ENCODE data around the gene ABCC4. TPM values are rescaled to one million over a fixed set of nuclear protein-coding genes. Genes with fewer than 3 reads are reported as not detected.
A peak's percentile ranks its signal among the peaks of the same experiment; 100 is the strongest.

The ABCC4 gene
- total and polyA plus RNA-seq, 8 donors: 1.5 to 87.2 (median 29.7) TPM

DNA sequence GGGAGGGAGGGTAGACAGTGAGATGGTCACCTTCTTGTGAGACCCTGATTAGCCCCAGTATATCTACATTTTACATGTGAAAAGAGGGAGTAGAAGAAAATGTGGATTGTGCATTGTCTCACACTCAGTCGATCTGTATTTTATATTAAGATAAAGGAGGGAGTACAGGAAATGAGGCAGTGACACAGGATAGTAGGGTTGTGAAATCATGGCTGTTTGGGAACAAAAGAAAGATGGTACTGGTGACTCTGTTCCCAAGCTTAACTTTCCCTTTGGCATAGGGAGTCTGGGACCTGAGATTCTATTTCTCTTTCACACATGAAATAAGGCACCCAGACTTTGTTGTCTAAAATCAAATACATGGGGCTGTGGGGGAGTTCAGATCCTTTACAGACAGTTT, 194.7 kb downstream of the ABCC4 start:
- Histone ChIP-seq H3K27ac (no peak overlapping the region), H3K4me1 (no peaks in the 10 kb centered on the region), H3K27me3 (no peaks in the 10 kb centered on the region), H3K9me3 (no peaks in the 10 kb centered on the region), H3K4me3 (no peak overlapping the region), H3K36me3 (peaks cover 0 to 11% (median 4%) of the 10 kb centered on the region in 4 donors)
- TF ChIP-seq EP300 (IDR thresholded peaks at IDR 0.05) (no peak), POLR2AphosphoS5 (IDR thresholded peaks at IDR 0.05) (no peak), POLR2A (IDR thresholded peaks at IDR 0.05) (no peak)
- TF ChIP-seq, protein P1, sequence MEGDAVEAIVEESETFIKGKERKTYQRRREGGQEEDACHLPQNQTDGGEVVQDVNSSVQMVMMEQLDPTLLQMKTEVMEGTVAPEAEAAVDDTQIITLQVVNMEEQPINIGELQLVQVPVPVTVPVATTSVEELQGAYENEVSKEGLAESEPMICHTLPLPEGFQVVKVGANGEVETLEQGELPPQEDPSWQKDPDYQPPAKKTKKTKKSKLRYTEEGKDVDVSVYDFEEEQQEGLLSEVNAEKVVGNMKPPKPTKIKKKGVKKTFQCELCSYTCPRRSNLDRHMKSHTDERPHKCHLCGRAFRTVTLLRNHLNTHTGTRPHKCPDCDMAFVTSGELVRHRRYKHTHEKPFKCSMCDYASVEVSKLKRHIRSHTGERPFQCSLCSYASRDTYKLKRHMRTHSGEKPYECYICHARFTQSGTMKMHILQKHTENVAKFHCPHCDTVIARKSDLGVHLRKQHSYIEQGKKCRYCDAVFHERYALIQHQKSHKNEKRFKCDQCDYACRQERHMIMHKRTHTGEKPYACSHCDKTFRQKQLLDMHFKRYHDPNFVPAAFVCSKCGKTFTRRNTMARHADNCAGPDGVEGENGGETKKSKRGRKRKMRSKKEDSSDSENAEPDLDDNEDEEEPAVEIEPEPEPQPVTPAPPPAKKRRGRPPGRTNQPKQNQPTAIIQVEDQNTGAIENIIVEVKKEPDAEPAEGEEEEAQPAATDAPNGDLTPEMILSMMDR (IDR thresholded peaks at IDR 0.05): no peak
- 69 to 88% (median 77%) methylated on average over 1 of the region's 1 CpG for WGBS, 5 donors
- intact Hi-C loops (cut with DNase I; ENCODE audit: low total_unique reads): no loop called here
- DNase-seq: no peak

DNA sequence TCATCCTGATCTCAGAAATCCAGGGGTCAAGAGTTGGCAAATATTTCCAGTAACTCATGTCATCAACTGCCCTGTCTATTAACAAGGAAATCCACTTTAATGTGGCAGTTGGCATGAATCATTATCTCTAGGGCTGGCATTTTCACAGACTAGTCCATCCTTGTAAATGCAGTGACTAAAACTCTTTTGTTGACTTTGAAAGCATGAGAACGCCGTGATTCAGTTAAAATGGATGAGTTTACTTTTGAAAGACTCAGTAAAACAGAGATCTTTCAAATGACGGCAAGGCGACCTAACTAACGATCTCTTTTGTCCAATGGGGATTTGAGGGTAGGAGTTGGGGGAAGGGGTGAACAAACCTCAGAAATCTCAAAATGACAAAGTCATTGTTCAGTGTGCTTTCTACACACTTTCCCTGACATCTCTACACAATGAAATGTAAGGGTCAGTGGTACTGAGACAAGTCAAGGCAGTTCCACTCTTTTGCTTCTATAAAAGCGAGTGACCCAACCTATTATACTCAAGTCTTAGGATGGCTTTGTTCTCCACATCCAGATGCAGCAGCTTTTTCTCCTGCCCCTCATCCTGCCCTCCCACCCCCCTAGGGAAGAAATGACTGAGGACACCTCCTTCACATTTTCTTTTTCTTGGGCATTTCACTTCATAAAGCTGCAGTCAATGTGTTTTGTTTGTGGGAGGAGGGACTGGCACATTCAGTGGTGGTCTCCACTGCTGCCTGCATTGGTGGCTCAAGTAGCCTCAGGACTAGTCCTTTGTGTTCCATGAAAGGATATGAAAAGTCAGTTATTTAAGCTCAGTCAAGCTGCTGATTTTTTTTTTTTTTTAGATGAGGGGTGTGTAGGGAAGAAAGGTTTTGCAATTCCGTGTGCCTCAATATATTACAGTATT, 200.5 kb downstream of the ABCC4 start:
- H3K4me1 ChIP-seq: no peaks in the 10 kb centered on the region
- intact Hi-C loops (cut with DNase I; ENCODE audit: low total_unique reads): no loop called here
- TF ChIP-seq, protein P1 (IDR thresholded peaks at IDR 0.05): no peak
- no peak for TF ChIP-seq EP300 (IDR thresholded peaks at IDR 0.05)

DNA sequence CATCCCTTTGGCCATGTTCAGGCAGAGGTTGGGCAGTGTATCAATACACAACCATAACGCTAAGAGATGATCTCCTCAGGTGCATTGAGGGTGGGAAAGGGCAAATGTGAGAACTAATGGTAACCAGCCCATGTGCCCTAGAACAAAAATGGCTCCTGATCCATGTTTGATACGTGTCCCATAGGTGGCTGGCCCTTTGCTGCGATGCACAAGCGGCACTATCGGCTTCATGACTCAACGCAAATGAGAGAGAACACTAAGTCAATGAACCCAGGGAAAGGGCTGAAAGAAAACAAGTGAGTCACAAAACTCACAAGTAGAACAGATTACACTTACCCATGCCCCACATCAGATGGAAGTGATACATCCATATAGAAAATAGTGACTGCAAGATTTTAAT, 201.7 kb downstream of the ABCC4 start:
- no peaks in the 10 kb centered on the region for H3K4me1 ChIP-seq
- H3K4me3 ChIP-seq: no peak overlapping the region
- DNase-seq: peak; percentile 57 to 78
- peaks cover 0 to 7% (median 2%) of the 10 kb centered on the region in 4 donors for H3K9me3 ChIP-seq
- intact Hi-C loops (cut with DNase I; ENCODE audit: low total_unique reads): no loop called here
- no peaks in the 10 kb centered on the region for H3K27me3 ChIP-seq
- 70 to 79% (median 77%) methylated on average over 6 of the region's 6 CpGs for WGBS, 5 donors
- peak overlapping the region in 4 of 5 donors; percentile 17 to 75 (median 46) for H3K27ac ChIP-seq
- TF ChIP-seq EP300 (IDR thresholded peaks at IDR 0.05) (no peak), POLR2AphosphoS5 (IDR thresholded peaks at IDR 0.05) (peak in 2 of 3 donors; percentile 36 to 69)
- H3K36me3 ChIP-seq: peaks cover 0 to 4% (median 2%) of the 10 kb centered on the region in 4 donors

More for the DNA sequence above, 200.5 kb downstream of the ABCC4 start:
- peaks cover 0 to 15% (median 6%) of the 10 kb centered on the region in 4 donors for H3K36me3 ChIP-seq
- no peak for DNase-seq
- WGBS, 5 donors: 69 to 85% (median 80%) methylated on average over 7 of the region's 7 CpGs
- no peaks in the 10 kb centered on the region for H3K27me3 ChIP-seq
- H3K4me3 ChIP-seq: no peak overlapping the region
- H3K27ac ChIP-seq: peak overlapping the region in 2 of 5 donors; percentile 52 to 56
- peaks cover 0 to 7% (median 2%) of the 10 kb centered on the region in 4 donors for H3K9me3 ChIP-seq

DNA sequence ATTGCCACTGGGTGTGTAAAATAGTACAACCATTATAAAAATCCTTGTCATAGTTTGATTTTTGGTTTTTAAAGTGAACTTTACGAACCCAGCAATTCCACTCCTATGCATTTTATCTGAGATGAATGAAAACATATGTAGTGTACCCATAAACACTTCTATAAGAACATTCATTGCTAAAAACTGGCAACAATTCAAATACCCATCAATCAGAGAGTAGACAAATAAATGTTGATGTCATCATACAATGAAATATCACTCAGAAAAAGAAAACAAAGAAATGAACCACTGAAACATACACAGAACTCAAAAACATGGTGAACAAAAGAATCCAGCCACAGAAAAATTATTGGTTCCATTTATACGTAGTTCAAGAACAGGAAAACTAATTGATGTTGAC, 202.3 kb downstream of the ABCC4 start:
- Histone ChIP-seq H3K4me1 (no peaks in the 10 kb centered on the region), H3K36me3 (peaks cover 0 to 3% (median 2%) of the 10 kb centered on the region in 4 donors), H3K9me3 (peaks cover 0 to 7% (median 2%) of the 10 kb centered on the region in 4 donors), H3K4me3 (no peak overlapping the region), H3K27me3 (no peaks in the 10 kb centered on the region), H3K27ac (peak overlapping the region in 2 of 5 donors; percentile 36 to 56)
- TF ChIP-seq, protein P1 (IDR thresholded peaks at IDR 0.05): no peak
- TF ChIP-seq POLR2AphosphoS5 (IDR thresholded peaks at IDR 0.05): no peak
- 89 to 98% (median 93%) methylated on average over 2 of the region's 2 CpGs for WGBS, 5 donors
- intact Hi-C loops (cut with DNase I; ENCODE audit: low total_unique reads): no loop called here
- DNase-seq: no peak

DNA sequence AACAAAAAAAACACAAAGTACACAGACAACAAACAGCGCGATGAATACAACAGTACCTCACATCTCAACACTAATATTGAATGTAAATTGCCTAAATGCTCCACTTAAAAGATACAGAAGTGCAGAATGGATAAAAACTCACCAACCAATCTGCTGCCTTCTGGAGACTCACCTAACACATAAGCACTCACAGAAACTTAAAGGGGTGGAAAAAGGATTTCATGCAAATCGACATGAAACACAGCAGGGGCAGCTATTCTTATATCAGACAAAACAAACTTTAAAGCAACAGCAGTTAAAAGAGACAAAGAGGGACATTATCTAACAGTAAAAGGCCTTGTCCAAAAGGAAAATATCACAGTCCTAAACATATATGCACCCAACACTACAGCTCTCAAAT, 209.5 kb downstream of the ABCC4 start:
- no peak for DNase-seq
- Histone ChIP-seq H3K4me3 (no peak overlapping the region), H3K27ac (no peak overlapping the region), H3K27me3 (no peaks in the 10 kb centered on the region), H3K4me1 (no peaks in the 10 kb centered on the region), H3K9me3 (peaks cover 0 to 7% (median 0%) of the 10 kb centered on the region in 4 donors), H3K36me3 (peaks cover 0 to 6% (median 0%) of the 10 kb centered on the region in 4 donors)
- intact Hi-C loops (cut with DNase I; ENCODE audit: low total_unique reads): no loop called here
- TF ChIP-seq POLR2A (IDR thresholded peaks at IDR 0.05) (no peak), POLR2AphosphoS5 (IDR thresholded peaks at IDR 0.05) (no peak), EP300 (IDR thresholded peaks at IDR 0.05) (no peak)
- TF ChIP-seq, protein P1 (IDR thresholded peaks at IDR 0.05): no peak
- WGBS, 5 donors: 89 to 96% (median 92%) methylated on average over 3 of the region's 3 CpGs

Data from stomach (tissue), 9 donors.